Neural progenitor cell (in vitro differentiated cells): ENCODE measurements around the gene HSPBAP1. TPM values are rescaled to one million over a fixed set of nuclear protein-coding genes. Genes with fewer than 3 reads are reported as not detected.

Experiments used
- DNase-seq: peaks from one replicate; pipeline ENCODE4 v3.0.0-alpha.2; 2016; ENCODE audit warnings: low spot score
- H2AFZ ChIP-seq: fragments of 200-600 bp; sonication (generic); replicated peaks from 2 replicates; pipeline ENCODE4 v1.6.1; 2016; ENCODE audit warnings: antibody characterized with exemption
- H3F3A ChIP-seq: fragments of 200-600 bp; sonication (generic); 2 replicates; pipeline ENCODE4 v1.6.1; 2016; ENCODE audit warnings: antibody characterized with exemption, low read depth
- H3K27ac ChIP-seq: fragments of 200-600 bp; sonication (generic); 2 replicates; pipeline ENCODE4 v1.5.1; 2016; ENCODE audit warnings: mild to moderate bottlenecking
- H3K27me3 ChIP-seq: fragments of 200-600 bp; sonication (generic); 2 replicates; pipeline ENCODE4 v1.6.1; 2016; ENCODE audit warnings: mild to moderate bottlenecking, moderate library complexity
- H3K36me3 ChIP-seq: fragments of 200-600 bp; sonication (generic); 2 replicates; pipeline ENCODE4 v1.5.1; 2016
- H3K4me1 ChIP-seq: fragments of 200-600 bp; sonication (generic); 2 replicates; pipeline ENCODE4 v1.6.1; 2016; ENCODE audit warnings: mixed run types
- H3K4me2 ChIP-seq: fragments of 200-600 bp; sonication (generic); 2 replicates; pipeline ENCODE4 v1.6.1; 2016
- H3K4me3 ChIP-seq: fragments of 200-600 bp; sonication (generic); 2 replicates; pipeline ENCODE4 v1.5.1; 2016
- H3K79me2 ChIP-seq: fragments of 200-600 bp; sonication (generic); 2 replicates; pipeline ENCODE4 v1.6.1; 2016; ENCODE audit warnings: low read depth
- H3K9ac ChIP-seq: fragments of 200-600 bp; sonication (generic); 2 replicates; pipeline ENCODE4 v1.6.1; 2016
- H3K9me3 ChIP-seq: fragments of 200-600 bp; sonication (generic); 2 replicates; pipeline ENCODE4 v1.5.1; 2016; ENCODE audit warnings: low read depth
- H4K20me1 ChIP-seq: fragments of 200-600 bp; sonication (generic); 2 replicates; pipeline ENCODE4 v1.6.1; 2016; ENCODE audit warnings: low read depth
- H3K27ac Mint-ChIP-seq: 3 replicates; pipeline ENCODE4 v1.8.0; 2021; ENCODE audit warnings: mixed read lengths
- H3K27me3 Mint-ChIP-seq: 2 replicates; pipeline ENCODE4 v1.8.0; 2022; ENCODE audit warnings: low read depth, mild to moderate bottlenecking, inconsistent platforms, moderate library complexity, mixed read lengths; ENCODE audit not compliant: insufficient read depth
- H3K36me3 Mint-ChIP-seq: 3 replicates; pipeline ENCODE4 v1.8.0; 2021; ENCODE audit warnings: mixed read lengths
- H3K4me1 Mint-ChIP-seq: 3 replicates; pipeline ENCODE4 v1.8.0; 2021; ENCODE audit warnings: mixed read lengths
- H3K4me3 Mint-ChIP-seq: 3 replicates; pipeline ENCODE4 v1.8.0; 2021; ENCODE audit warnings: mild to moderate bottlenecking, moderate library complexity, mixed read lengths
- H3K9me3 Mint-ChIP-seq: 3 replicates; pipeline ENCODE4 v1.8.0; 2020; ENCODE audit warnings: mixed read lengths
- CTCF ChIP-seq: fragments of 200-600 bp; sonication (generic); IDR thresholded peaks from 2 replicates; pipeline ENCODE4 v1.5.1; 2017; ENCODE audit warnings: antibody characterized with exemption, mild to moderate bottlenecking
- EZH2 ChIP-seq: fragments of 200-600 bp; sonication (generic); IDR thresholded peaks from 2 replicates; pipeline ENCODE4 v1.6.1; 2017; ENCODE audit warnings: antibody characterized with exemption, mild to moderate bottlenecking, moderate library complexity
- EZH2phosphoT487 ChIP-seq: fragments of 200-600 bp; sonication (generic); IDR thresholded peaks from 2 replicates; pipeline ENCODE4 v1.6.1; 2017; ENCODE audit warnings: antibody characterized with exemption
- total RNA-seq: library from RNA; depleted of rRNA; stranded (reverse); fragments of >200 nt; gene quantifications from 2 replicates; pipeline ENCODE4 v1.2.3, GENCODE V29; 2015; ENCODE audit warnings: low replicate concordance

HSPBAP1 gene
- total RNA-seq, 1 donor from 2014 or later: 15.0 TPM

- H3K4me3 ChIP-seq: no peak overlapping the region
- H3K27ac Mint-ChIP-seq: no peak overlapping the region
- H3F3A ChIP-seq: peaks cover 10% of the 10 kb centered on the region
- no peaks in the 10 kb centered on the region for H3K27me3 Mint-ChIP-seq
- peaks cover 30% of the 10 kb centered on the region for H3K79me2 ChIP-seq
- H3K36me3 Mint-ChIP-seq: peaks cover 11% of the 10 kb centered on the region
- H3K9me3 ChIP-seq: no peaks in the 10 kb centered on the region
- no peak overlapping the region for H3K4me3 Mint-ChIP-seq
- no peak overlapping the region for H3K9ac ChIP-seq
- peaks cover 12% of the 10 kb centered on the region for H3K4me1 Mint-ChIP-seq
- H3K4me1 ChIP-seq: peaks cover 10% of the 10 kb centered on the region
- H3K9me3 Mint-ChIP-seq: no peaks in the 10 kb centered on the region
- no peak overlapping the region for H3K4me2 ChIP-seq
- H2AFZ ChIP-seq: no peak overlapping the region
- no peaks in the 10 kb centered on the region for H3K36me3 ChIP-seq
- H4K20me1 ChIP-seq: no peaks in the 10 kb centered on the region
- peaks cover 13% of the 10 kb centered on the region for H3K27me3 ChIP-seq
- no peak for DNase-seq
- H3K27ac ChIP-seq: no peak overlapping the region
- TF ChIP-seq CTCF (no peak), EZH2 (no peak), EZH2phosphoT487 (no peak)
These were observed 6.4 kb upstream of the HSPBAP1 start for GRCh38 chr3:122800031-122800430.

GRCh38 chr3:122799322-122799721, 5.7 kb upstream of the HSPBAP1 start:
- TF ChIP-seq EZH2 (no peak), CTCF (no peak), EZH2phosphoT487 (no peak)
- Histone ChIP-seq H3F3A (peaks cover 15% of the 10 kb centered on the region), H3K4me2 (no peak overlapping the region), H3K9ac (no peak overlapping the region), H3K9me3 (no peaks in the 10 kb centered on the region), H3K4me3 (no peak overlapping the region), H3K36me3 (no peaks in the 10 kb centered on the region), H3K27ac (no peak overlapping the region), H3K27me3 (peaks cover 13% of the 10 kb centered on the region), H3K4me1 (peaks cover 10% of the 10 kb centered on the region), H2AFZ (no peak overlapping the region), H3K79me2 (peaks cover 30% of the 10 kb centered on the region), H4K20me1 (no peaks in the 10 kb centered on the region)
- no peak for DNase-seq
- peaks cover 15% of the 10 kb centered on the region for H3K4me1 Mint-ChIP-seq
- no peaks in the 10 kb centered on the region for H3K9me3 Mint-ChIP-seq
- no peak overlapping the region for H3K27ac Mint-ChIP-seq
- H3K36me3 Mint-ChIP-seq: peaks cover 11% of the 10 kb centered on the region
- no peak overlapping the region for H3K4me3 Mint-ChIP-seq
- H3K27me3 Mint-ChIP-seq: no peaks in the 10 kb centered on the region

GRCh38 chr3:122797291-122797690, 3.7 kb upstream of the HSPBAP1 start:
- no peak overlapping the region for H3K4me3 Mint-ChIP-seq

More at GRCh38 chr3:122797291-122797690, 3.7 kb upstream of the HSPBAP1 start:
- H3K27me3 Mint-ChIP-seq: no peaks in the 10 kb centered on the region
- H3K9me3 ChIP-seq: no peaks in the 10 kb centered on the region
- no peak overlapping the region for H3K4me2 ChIP-seq
- no peak overlapping the region for H3K4me3 ChIP-seq
- H3K9ac ChIP-seq: no peak overlapping the region
- H3K36me3 Mint-ChIP-seq: peaks cover 7% of the 10 kb centered on the region
- TF ChIP-seq CTCF (no peak), EZH2phosphoT487 (no peak), EZH2 (no peak)
- no peaks in the 10 kb centered on the region for H4K20me1 ChIP-seq
- H3K36me3 ChIP-seq: no peaks in the 10 kb centered on the region
- peaks cover 42% of the 10 kb centered on the region for H3K79me2 ChIP-seq
- H3K27ac ChIP-seq: no peak overlapping the region
- H3K4me1 Mint-ChIP-seq: peaks cover 28% of the 10 kb centered on the region
- no peaks in the 10 kb centered on the region for H3K9me3 Mint-ChIP-seq
- peaks cover 16% of the 10 kb centered on the region for H3K4me1 ChIP-seq
- peaks cover 27% of the 10 kb centered on the region for H3F3A ChIP-seq
- H3K27ac Mint-ChIP-seq: no peak overlapping the region
- H2AFZ ChIP-seq: no peak overlapping the region
- peaks cover 13% of the 10 kb centered on the region for H3K27me3 ChIP-seq
- no peak for DNase-seq
